GM10847 (cell line): ENCODE data around the gene MAGED2.

Source experiments
- POLR2A ChIP-seq: IDR thresholded peaks from 2 replicates; pipeline ENCODE4 v1.6.1; 2011; ENCODE audit not compliant: insufficient read length; ENCODE audit errors: extremely low read depth

Gene MAGED2

DNA sequence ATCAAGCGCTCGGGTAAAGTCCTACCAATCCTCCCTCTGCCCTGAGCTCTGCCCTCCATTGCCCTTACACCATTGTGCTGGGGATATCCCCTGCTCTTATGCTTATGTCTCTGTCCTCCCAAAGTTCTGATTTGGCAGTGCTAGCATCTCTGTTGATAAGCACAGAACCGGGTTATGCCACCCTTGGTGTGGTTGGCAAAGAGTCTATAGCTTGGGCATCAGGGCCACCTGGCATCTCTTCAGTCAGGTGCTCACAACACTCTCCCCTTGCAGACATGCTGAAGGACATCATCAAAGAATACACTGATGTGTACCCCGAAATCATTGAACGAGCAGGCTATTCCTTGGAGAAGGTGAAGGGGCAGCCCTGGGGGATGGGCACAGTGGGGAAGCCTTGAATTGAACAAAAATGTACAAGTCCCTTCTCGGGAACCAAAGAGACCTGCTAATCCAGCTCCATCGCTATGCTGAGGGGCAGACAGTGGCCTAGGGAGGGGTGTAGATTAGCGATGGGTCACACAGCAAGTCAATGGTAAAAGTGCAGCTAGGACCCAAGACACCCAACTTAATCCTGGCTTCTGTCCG, 3.8 kb downstream of the MAGED2 start:
- TF ChIP-seq POLR2A: no peak

DNA sequence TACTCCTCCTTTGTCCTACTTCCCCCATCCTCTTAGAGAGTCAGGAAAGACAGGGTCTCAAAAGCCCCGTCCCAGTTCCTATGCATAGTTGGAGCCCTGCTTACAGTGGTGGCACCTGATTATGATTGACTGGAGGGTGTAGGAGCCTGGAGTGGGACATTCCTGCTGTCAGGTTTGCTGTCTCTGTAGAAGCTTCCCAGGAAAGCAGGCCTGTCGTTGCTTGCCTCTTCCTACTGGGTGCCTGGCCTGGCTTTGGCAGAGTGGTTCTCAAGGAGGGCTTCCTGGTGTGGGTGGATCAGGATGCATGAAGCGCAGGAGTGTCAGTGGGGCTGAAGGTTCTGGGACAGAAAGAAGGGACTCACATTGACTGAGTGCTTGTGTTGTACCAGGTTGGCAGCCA, 4.8 kb downstream of the MAGED2 start:
- no peak for TF ChIP-seq POLR2A

DNA sequence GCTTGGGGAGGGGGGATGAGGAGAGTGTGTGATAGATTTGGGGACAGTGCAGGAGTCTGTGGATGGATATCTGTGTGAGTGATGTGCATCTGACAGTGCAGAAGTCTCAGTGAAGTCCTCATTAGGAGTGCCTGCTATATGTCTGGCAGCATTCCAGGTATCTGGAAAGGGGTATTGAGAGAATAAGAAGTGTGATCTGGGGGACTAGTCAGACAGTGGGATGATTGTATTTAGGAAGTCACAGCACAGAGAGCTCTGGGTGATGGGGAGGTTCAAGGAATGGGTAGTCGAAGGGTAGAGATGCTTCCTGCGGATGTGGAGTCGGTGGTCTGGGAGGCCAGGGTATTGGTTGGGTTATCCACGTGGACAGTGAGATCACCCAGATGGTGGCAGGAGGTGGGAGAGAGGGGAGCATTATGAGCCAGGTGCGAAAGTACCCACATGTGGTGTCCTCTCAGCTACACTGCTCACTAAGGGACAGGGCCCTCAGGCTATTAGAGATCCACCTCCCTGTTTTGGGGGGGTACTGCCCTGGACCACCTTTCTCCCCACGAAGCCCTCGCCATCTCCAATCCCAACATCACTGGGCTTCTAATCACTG, 9.8 kb downstream of the MAGED2 start:
- no peak for TF ChIP-seq POLR2A

DNA sequence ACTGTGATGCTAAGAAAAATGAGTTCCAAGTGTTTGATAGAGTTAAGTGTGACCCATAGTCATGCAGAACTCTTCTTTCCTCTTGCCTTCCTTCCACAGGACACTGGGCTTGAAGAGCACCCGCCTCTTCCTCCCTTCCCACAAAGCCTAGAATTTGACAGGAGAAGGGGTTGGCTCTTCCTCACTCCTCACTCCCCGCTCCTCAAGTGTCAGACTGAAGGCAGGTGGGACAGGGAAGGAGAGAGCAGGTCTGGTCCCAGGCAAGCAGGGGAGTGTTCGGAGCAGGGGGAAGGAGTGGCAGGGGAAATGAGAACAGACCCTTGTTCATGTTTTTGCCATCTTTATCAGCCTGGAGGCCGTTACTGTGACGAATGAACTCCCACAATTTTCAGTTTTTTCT, 10.7 kb downstream of the MAGED2 start:
- no peak for TF ChIP-seq POLR2A

DNA sequence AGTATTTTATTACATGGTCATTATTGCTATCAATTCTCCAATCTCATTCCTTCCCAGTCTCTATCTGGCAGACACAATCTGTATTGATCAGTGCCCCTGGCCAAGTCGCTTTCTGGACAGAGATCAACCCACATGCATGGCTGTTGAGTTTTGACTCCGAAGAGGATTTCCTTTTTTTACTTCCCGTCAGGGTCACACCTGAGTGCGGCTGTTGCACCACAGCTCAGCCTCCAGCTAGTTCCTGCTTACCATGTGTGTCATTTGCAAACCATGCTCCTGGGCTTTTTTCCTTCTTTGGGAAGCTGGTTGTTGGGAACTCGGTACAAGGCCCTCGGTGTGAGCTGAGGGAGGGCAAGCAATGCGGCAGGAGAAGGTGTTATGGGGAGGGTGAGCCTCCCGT, 11.7 kb downstream of the MAGED2 start:
- no peak for TF ChIP-seq POLR2A

DNA sequence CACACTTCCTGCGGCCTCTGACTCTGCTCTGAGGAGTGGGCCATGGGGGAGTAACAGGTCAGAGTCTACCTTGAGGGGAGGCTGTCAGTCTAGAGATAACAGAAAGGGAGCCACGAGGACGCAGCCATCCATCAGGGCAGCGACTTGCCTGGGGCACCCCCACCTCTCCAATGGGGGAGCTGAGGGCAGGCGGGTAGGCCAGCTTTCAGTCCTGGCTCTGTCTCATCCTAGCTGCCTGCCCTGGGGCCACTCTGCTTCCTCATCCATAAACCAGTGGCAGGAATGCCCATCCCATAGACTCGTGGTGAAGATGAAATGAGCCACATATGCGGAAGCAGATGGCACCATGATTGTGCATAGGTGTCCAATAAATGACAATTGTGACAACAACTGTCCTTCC, 13.2 kb downstream of the MAGED2 start:
- no peak for TF ChIP-seq POLR2A

DNA sequence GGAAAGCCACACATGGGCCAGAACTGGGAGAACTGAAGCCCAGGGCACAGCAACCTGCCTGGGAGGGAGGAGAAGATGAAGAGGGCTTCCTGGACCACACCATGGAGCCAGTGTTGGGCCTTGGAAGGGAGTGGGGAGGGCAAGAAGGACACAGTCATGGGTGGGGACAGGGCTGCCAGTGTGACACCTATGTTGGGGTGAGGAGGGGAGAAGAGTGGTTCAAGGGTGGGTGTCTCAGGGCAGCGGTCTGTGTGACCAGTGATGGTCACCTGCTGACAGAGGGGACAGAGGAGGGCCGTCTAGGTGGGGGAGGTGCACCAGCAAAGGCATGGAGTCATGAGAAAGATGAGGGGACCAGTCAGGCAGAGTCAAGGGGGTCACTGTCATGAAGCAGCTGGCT, 13.8 kb downstream of the MAGED2 start:
- TF ChIP-seq POLR2A: no peak

DNA sequence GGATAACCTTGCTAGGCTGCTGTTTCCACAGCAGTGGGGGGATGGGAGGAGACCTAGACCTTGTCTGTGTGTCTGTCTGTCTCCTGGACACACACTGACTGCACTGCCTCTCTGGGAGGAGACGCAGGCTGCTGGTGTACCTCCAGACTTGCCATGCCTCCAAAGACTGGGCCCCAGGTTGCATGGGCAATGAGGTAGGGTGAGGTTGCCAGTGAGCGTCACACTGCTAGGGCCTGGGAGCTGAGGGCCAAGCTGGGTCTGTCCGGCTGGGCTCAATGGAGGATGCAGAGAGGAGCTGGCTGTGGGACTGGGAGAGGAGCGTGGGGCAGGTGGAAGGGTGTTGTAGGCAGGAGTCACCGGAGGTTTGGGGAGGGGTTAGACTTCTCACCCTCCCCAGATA, 16.6 kb downstream of the MAGED2 start:
- no peak for TF ChIP-seq POLR2A

DNA sequence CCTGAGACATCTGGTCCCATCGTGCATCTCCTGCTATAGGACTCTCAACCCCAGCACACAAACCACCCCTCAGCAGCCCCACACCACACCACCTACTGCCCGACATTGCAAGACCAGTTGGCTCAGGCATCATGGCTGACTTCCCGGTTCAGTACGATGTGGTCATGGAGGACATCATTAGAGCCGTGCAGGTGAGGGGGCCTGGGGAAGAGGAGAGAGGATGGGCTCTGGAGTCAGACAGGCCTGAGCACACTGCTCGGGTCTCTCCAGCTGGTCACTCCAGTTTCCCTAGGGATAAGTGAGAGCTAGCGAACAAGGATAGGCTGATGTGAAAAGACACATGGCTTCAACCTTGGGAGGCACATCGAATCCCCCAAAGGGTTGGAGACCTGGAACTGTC, 17.2 kb downstream of the MAGED2 start:
- no peak for TF ChIP-seq POLR2A

DNA sequence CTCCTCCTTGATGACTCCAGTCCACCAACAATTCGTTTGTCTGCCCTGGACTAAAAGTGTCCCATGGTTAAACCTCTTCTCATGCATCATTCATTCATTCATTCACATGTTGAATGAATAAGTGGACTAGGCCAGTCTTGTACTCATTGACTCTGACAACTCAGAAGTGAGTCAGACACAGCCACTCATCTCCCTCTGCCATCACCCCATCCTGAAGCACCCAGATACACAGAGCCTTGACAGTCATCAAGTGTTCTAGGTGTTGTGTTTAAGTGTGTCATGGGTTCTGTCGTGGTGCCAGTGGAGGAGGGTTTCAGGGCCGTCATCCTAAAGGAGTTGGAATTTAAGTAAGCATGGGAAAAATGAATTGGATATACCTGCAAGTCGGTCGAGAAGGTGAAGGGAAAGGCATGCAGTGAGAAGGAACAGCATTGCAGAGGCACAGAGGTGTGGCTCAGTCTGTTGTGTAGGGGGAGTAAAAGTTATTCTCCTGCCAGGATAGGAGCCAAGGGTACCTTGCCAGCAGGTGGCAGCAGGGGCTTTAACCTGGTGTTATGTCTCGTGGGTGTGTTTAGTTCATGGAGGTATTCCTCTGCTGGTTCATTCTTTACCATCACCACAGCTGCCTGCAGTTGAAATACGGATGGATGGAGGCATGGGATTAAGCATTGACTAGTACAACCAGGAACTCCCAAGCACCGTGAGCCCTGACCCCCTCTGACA, 18.3 kb downstream of the MAGED2 start:
- no peak for TF ChIP-seq POLR2A

DNA sequence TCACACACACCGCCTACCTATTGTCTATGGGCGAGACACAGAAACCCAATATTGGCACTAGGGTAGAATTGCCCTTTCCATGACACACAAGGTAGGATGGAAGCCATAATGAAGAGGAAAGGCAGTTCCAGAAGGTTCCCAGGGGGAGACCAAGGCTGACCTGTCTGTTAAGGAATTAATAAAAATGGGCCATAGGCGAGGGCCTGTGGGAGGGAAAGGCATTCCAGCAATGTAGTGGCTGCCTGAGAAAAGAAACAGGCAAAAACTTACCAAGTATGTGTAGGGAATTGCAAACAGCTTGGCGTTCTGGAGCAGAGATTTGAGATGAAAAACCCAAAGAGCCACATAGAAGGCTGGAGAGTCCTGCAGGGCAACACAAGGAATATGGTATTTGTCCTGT, 19.1 kb downstream of the MAGED2 start:
- TF ChIP-seq POLR2A: no peak

DNA sequence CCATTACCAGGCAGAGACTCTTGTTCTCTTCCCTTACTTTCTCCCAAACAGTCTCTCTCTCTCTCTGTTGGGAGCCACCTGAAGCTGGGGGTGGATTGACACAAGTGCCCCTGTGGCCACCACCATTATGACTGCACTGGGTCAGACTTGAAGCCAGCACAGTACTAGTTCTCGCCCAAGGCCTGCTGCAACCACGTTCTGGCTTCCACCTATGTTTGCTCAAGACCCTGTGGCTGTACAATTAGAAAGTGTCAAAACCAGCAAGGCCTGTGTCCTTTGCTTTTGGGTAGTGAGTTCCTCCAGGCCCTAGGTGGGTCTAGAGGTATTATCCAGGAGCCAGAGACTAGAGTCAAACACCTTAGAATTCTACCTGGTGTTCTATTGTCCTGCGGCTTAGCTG, 31.0 kb downstream of the MAGED2 start:
- no peak for TF ChIP-seq POLR2A

DNA sequence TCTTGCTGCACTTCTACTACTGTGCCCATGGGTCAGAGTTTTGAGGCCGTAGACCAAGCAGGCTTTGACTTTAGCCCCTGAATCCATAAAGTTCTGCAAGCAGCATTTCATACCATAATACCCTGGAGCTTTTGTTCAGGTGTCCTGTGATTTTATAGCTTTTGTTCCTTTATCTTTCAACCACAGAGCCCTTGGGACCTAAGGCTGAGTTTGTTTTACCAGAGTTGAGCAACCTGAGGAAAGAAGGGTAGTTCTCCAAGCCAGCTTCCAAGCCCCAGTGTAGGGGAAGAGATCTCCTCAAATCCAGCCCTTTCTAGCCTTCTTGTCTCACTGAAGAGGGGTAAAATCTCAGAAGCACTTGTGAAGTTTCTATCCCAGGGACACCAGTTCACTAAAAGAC, 35.1 kb downstream of the MAGED2 start:
- no peak for TF ChIP-seq POLR2A

DNA sequence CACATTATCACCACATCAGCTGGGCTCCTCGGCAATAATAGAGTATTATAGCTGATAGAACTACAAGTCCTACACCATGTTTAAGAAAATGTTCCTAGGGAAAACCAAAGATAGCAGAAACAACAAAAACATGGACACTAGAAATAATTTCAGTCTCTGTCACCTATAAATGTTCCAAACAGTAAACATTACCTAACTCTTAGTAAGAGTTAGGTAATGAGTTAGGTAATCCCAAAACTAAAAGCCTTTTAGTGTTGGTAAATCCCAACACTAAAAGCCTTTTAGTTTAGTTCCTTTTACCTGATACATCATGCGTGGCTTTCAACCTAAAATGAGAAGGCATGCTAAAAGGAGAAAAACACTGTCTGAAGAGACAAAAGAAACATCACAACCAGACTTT, 35.5 kb downstream of the MAGED2 start:
- TF ChIP-seq POLR2A: no peak

DNA sequence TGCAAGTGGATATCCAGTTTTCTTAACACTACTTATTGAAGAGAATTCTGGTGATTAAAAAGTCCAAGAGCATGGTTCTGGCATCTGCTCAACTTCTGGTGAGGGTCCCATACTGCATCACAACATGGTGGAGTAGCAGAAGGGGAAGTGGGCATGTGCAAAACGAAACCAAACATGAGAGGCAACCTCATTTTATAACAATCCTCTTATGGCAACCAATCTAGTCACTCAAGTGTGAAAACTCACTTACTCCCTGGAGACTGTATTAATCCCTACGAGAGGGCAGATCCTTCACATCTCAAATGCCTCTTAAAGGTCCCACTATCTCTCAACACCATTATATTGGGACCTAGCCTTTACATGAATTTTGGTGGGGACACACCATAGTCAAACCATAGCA, 57.7 kb downstream of the MAGED2 start:
- TF ChIP-seq POLR2A: no peak
